Measurements from ENCODE around the gene HCRTR1. TPM values are rescaled to one million over a fixed set of nuclear protein-coding genes. Genes with fewer than 3 reads are reported as not detected.

The HCRTR1 gene
- polyA plus RNA-seq, 1 donor from 2014 or later, result 0.37 TPM

DNA sequence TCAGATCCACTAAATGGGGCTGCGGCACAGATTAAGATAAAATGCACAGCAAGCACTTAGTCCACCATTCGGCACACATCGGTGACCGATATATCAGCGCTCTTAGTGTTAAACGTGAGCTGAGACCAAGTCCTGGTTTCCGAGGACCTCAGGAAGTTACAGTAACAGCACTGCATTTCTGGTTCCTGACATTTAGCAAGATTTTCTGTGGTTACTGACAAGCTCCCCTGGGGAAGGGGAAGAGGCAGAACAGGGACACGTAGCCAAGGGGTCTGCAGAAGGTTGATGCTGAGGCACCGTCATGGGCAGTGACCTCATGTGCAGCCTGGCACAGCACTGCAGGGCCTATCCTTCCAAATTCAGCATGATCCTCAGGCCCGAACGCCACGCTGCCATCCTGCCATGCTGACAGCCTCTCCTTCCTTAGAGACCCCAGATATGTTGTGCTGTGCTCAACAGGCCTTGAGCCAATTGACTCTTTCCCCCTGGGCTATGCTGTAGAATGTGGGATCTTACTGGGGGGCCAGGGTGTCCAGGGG is 40.6 kb downstream of the HCRTR1 start:
- Histone ChIP-seq H3K27ac (ENCODE audit: low read length) (no peak overlapping the region), H3K9me3 (ENCODE audit: low read length) (no peaks in the 10 kb centered on the region), H3K4me2 (ENCODE audit: low read length) (no peak overlapping the region), H3K9ac (ENCODE audit: low read length) (no peak overlapping the region), H3K4me3 (ENCODE audit: low read length) (no peak overlapping the region), H3F3A (ENCODE audit: insufficient read depth, low read length, poor library complexity, severe bottlenecking) (peaks cover 1% of the 10 kb centered on the region), H3K36me3 (ENCODE audit: insufficient read depth, low read length) (no peaks in the 10 kb centered on the region), H3K27me3 (ENCODE audit: insufficient read depth, low read depth, low read length) (no peaks in the 10 kb centered on the region), H3K79me2 (replicated peaks; ENCODE audit: insufficient read depth, low read length) (no peaks in the 10 kb centered on the region), H3K9me2 (ENCODE audit: insufficient read depth, low read length) (no peaks in the 10 kb centered on the region), H2AFZ (ENCODE audit: low read depth, low read length) (no peak overlapping the region), H4K20me1 (ENCODE audit: insufficient read depth) (no peaks in the 10 kb centered on the region)
- no peak for TF ChIP-seq POLR2AphosphoS5 (IDR thresholded peaks at IDR 0.05)
- no peak for TF ChIP-seq TAF1 (IDR thresholded peaks at IDR 0.05; ENCODE audit: low read depth)
- no peak for TF ChIP-seq RAD21 (conservative IDR thresholded peaks at IDR 0.05)
- TF ChIP-seq, protein P1, sequence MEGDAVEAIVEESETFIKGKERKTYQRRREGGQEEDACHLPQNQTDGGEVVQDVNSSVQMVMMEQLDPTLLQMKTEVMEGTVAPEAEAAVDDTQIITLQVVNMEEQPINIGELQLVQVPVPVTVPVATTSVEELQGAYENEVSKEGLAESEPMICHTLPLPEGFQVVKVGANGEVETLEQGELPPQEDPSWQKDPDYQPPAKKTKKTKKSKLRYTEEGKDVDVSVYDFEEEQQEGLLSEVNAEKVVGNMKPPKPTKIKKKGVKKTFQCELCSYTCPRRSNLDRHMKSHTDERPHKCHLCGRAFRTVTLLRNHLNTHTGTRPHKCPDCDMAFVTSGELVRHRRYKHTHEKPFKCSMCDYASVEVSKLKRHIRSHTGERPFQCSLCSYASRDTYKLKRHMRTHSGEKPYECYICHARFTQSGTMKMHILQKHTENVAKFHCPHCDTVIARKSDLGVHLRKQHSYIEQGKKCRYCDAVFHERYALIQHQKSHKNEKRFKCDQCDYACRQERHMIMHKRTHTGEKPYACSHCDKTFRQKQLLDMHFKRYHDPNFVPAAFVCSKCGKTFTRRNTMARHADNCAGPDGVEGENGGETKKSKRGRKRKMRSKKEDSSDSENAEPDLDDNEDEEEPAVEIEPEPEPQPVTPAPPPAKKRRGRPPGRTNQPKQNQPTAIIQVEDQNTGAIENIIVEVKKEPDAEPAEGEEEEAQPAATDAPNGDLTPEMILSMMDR (IDR thresholded peaks at IDR 0.05; ENCODE audit: poor library complexity, severe bottlenecking), result no peak
- TF ChIP-seq MXI1 (conservative IDR thresholded peaks at IDR 0.05; ENCODE audit: poor library complexity, severe bottlenecking), result no peak
- no peak for TF ChIP-seq REST (IDR thresholded peaks at IDR 0.05; ENCODE audit: borderline replicate concordance)
- no peak for TF ChIP-seq EP300 (conservative IDR thresholded peaks at IDR 0.05; ENCODE audit: poor library complexity, severe bottlenecking)
- TF ChIP-seq SMC3 (conservative IDR thresholded peaks at IDR 0.05; ENCODE audit: poor library complexity), result no peak
- TF ChIP-seq EZH2 (IDR thresholded peaks at IDR 0.05; ENCODE audit: borderline replicate concordance, insufficient read depth, low read length, poor library complexity, severe bottlenecking), result no peak

DNA sequence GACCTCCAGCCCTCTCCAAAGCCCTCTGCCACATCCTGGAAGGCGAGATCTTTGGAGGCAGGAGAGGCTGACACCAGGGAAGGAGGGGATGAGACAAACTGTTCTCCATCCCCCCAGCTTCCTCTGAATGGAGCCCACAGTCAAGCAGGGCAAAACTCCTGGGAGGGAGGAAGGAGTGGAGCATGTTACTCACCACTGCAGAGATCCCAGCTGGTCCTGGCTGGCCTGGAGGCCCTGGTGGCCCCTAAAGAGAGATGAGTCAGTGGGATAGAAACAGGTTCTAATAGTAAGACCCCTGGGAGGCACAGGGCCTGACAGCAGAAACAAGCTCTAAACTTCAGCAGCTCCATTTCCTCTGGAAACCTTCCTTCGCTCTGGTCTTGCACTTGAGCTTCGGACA is 41.2 kb downstream of the HCRTR1 start:
- no peak overlapping the region for H3K9ac ChIP-seq (ENCODE audit: low read length)
- H3K36me3 ChIP-seq (ENCODE audit: insufficient read depth, low read length), result no peaks in the 10 kb centered on the region
- no peaks in the 10 kb centered on the region for H3K9me2 ChIP-seq (ENCODE audit: insufficient read depth, low read length)
- no peak overlapping the region for H3K4me3 ChIP-seq (ENCODE audit: low read length)
- H3K79me2 ChIP-seq (replicated peaks; ENCODE audit: insufficient read depth, low read length), result no peaks in the 10 kb centered on the region
- no peaks in the 10 kb centered on the region for H4K20me1 ChIP-seq (ENCODE audit: insufficient read depth)
- no peaks in the 10 kb centered on the region for H3K27me3 ChIP-seq (ENCODE audit: insufficient read depth, low read depth, low read length)
- H2AFZ ChIP-seq (ENCODE audit: low read depth, low read length), result no peak overlapping the region
- no peak overlapping the region for H3K4me2 ChIP-seq (ENCODE audit: low read length)
- H3K27ac ChIP-seq (ENCODE audit: low read length), result no peak overlapping the region
- TF ChIP-seq TAF1 (IDR thresholded peaks at IDR 0.05; ENCODE audit: low read depth), result no peak
- H3K9me3 ChIP-seq (ENCODE audit: low read length), result no peaks in the 10 kb centered on the region
- no peaks in the 10 kb centered on the region for H3F3A ChIP-seq (ENCODE audit: insufficient read depth, low read length, poor library complexity, severe bottlenecking)

DNA sequence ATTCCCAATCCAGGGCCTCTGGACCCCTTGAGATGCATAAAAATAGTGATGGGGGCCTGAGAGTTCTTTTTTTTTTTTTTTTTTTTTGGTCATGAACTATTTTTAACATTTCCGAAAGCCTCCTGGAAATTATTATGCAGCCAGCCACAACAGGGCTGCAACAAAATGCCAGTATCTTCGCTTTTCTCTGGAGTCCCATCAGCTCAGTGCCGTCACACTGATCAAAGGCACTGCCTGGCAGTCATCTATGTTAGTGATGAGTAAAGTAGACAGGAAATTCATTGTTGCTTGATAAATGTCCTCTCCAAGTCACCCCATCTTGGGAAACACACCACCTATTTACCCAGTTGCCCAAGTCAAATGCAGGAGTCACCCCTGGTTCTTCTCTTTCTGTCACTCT is 42.4 kb downstream of the HCRTR1 start:
- H3K4me2 ChIP-seq (ENCODE audit: low read length), result no peak overlapping the region
- H3F3A ChIP-seq (ENCODE audit: insufficient read depth, low read length, poor library complexity, severe bottlenecking), result no peaks in the 10 kb centered on the region
- no peak for TF ChIP-seq REST (IDR thresholded peaks at IDR 0.05; ENCODE audit: borderline replicate concordance)
- no peak for TF ChIP-seq TAF1 (IDR thresholded peaks at IDR 0.05; ENCODE audit: low read depth)
- TF ChIP-seq, protein P1 (IDR thresholded peaks at IDR 0.05; ENCODE audit: poor library complexity, severe bottlenecking), result no peak
- no peak for TF ChIP-seq EP300 (conservative IDR thresholded peaks at IDR 0.05; ENCODE audit: poor library complexity, severe bottlenecking)
- TF ChIP-seq SMC3 (conservative IDR thresholded peaks at IDR 0.05; ENCODE audit: poor library complexity), result no peak
- TF ChIP-seq RAD21 (conservative IDR thresholded peaks at IDR 0.05), result no peak
- no peak for TF ChIP-seq POLR2AphosphoS5 (IDR thresholded peaks at IDR 0.05)
- no peak for TF ChIP-seq MXI1 (conservative IDR thresholded peaks at IDR 0.05; ENCODE audit: poor library complexity, severe bottlenecking)
- TF ChIP-seq EZH2 (IDR thresholded peaks at IDR 0.05; ENCODE audit: borderline replicate concordance, insufficient read depth, low read length, poor library complexity, severe bottlenecking), result no peak
- no peaks in the 10 kb centered on the region for H3K9me2 ChIP-seq (ENCODE audit: insufficient read depth, low read length)
- no peaks in the 10 kb centered on the region for H3K79me2 ChIP-seq (replicated peaks; ENCODE audit: insufficient read depth, low read length)
- H3K4me3 ChIP-seq (ENCODE audit: low read length), result no peak overlapping the region
- H3K27me3 ChIP-seq (ENCODE audit: insufficient read depth, low read depth, low read length), result no peaks in the 10 kb centered on the region
- no peaks in the 10 kb centered on the region for H3K9me3 ChIP-seq (ENCODE audit: low read length)
- H3K27ac ChIP-seq (ENCODE audit: low read length), result no peak overlapping the region
- H3K9ac ChIP-seq (ENCODE audit: low read length), result no peak overlapping the region
- no peaks in the 10 kb centered on the region for H3K36me3 ChIP-seq (ENCODE audit: insufficient read depth, low read length)
- no peak overlapping the region for H2AFZ ChIP-seq (ENCODE audit: low read depth, low read length)
- no peaks in the 10 kb centered on the region for H4K20me1 ChIP-seq (ENCODE audit: insufficient read depth)
